AG04450 (cell line): ENCODE results near the gene ZFP92. TPM values are rescaled to one million over a fixed set of nuclear protein-coding genes. Genes with fewer than 3 reads are reported as not detected.

ENCODE experiments used
- CTCF ChIA-PET: fragments of 300-600, 350-600 bp; formaldehyde crosslinking; extraction: SDS; loops from one replicate; lab custom pipeline; 2022; ENCODE audit warnings: antibody characterized with exemption, inconsistent platforms; lab: Charles Lee
- POLR2A ChIA-PET: fragments of 350-600 bp; formaldehyde crosslinking; extraction: SDS; loops from one replicate; lab custom pipeline; 2021; ENCODE audit warnings: antibody characterized with exemption, inconsistent platforms; lab: Yijun Ruan, JAX
- DNase-seq: peaks from one replicate; pipeline ENCODE4 v3.0.0-alpha.2; 2011; ENCODE audit warnings: low read depth, low spot score
- H3K27ac ChIP-seq: one replicate; pipeline ENCODE4 v1.5.1; 2012; ENCODE audit warnings: low read depth, low read length, control low read depth
- H3K27me3 ChIP-seq: one replicate; pipeline ENCODE4 v1.6.0; 2012; ENCODE audit warnings: low read length; ENCODE audit not compliant: control insufficient read depth, insufficient read depth
- H3K4me3 ChIP-seq: 2 replicates; pipeline ENCODE4 v1.5.1; 2011; ENCODE audit warnings: mild to moderate bottlenecking, low read depth, low read length, control low read depth
- H3K9me3 ChIP-seq: 2 replicates; pipeline ENCODE4 v1.5.1; 2012; ENCODE audit warnings: low read length; ENCODE audit not compliant: control insufficient read depth, insufficient read depth
- CTCF ChIP-seq: IDR thresholded peaks from 2 replicates; pipeline ENCODE4 v1.5.1; 2011; ENCODE audit warnings: low read depth, low read length, control low read depth, inconsistent platforms
- polyA plus RNA-seq: library from polyadenylated mRNA; depleted of rRNA; stranded (reverse); fragments of >200 nt; gene quantifications from 2 replicates; pipeline ENCODE4 v1.2.3, GENCODE V29; 2011

Gene ZFP92
- polyA plus RNA-seq, 1 experiment: 0.02 TPM

GRCh38 chrX:153430796-153431195 lies 19.5 kb downstream of the ZFP92 start:
- H3K27ac ChIP-seq: no peak overlapping the region
- no peaks in the 10 kb centered on the region for H3K27me3 ChIP-seq
- CTCF ChIA-PET: no interaction called here
- no peak for TF ChIP-seq CTCF
- H3K9me3 ChIP-seq: no peaks in the 10 kb centered on the region
- H3K4me3 ChIP-seq: no peak overlapping the region
- POLR2A ChIA-PET: no interaction called here
- DNase-seq: no peak

- DNase-seq: no peak
- no peaks in the 10 kb centered on the region for H3K9me3 ChIP-seq
- POLR2A ChIA-PET: no interaction called here
- H3K4me3 ChIP-seq: no peak overlapping the region
- no peaks in the 10 kb centered on the region for H3K27me3 ChIP-seq
- no peak for TF ChIP-seq CTCF
- CTCF ChIA-PET: no interaction called here
- H3K27ac ChIP-seq: no peak overlapping the region
Measured at GRCh38 chrX:153433161-153433680, 21.9 kb downstream of the ZFP92 start.

- ChIA-PET CTCF (no interaction called here), POLR2A (no interaction called here)
- no peaks in the 10 kb centered on the region for H3K9me3 ChIP-seq
- no peak overlapping the region for H3K4me3 ChIP-seq
- no peaks in the 10 kb centered on the region for H3K27me3 ChIP-seq
- no peak overlapping the region for H3K27ac ChIP-seq
- TF ChIP-seq CTCF: no peak
- no peak for DNase-seq
Measured at GRCh38 chrX:153433781-153434285, 22.6 kb downstream of the ZFP92 start.

- no peak for DNase-seq
- no peaks in the 10 kb centered on the region for H3K27me3 ChIP-seq
- TF ChIP-seq CTCF: no peak
- ChIA-PET CTCF (no interaction called here), POLR2A (no interaction called here)
- no peak overlapping the region for H3K27ac ChIP-seq
- no peaks in the 10 kb centered on the region for H3K9me3 ChIP-seq
- H3K4me3 ChIP-seq: no peak overlapping the region
Measured at GRCh38 chrX:153434801-153435200, 23.5 kb downstream of the ZFP92 start.

- DNase-seq: no peak
- H3K9me3 ChIP-seq: no peaks in the 10 kb centered on the region
- H3K4me3 ChIP-seq: no peak overlapping the region
- CTCF ChIA-PET: no interaction called here
- no peaks in the 10 kb centered on the region for H3K27me3 ChIP-seq
- POLR2A ChIA-PET: no interaction called here
- H3K27ac ChIP-seq: no peak overlapping the region
- no peak for TF ChIP-seq CTCF
Measured at GRCh38 chrX:153435845-153436244, 24.6 kb downstream of the ZFP92 start.
